DND-41 (cell line): ENCODE results near the gene MALAT1.

ENCODE experiments used
- EZH2 ChIP-seq: IDR thresholded peaks from 3 replicates; pipeline ENCODE4 v1.6.1; 2012; ENCODE audit warnings: borderline replicate concordance, low read depth, mild to moderate bottlenecking, moderate library complexity, low read length, inconsistent platforms; ENCODE audit not compliant: severe bottlenecking
- TF ChIP-seq, protein P1 (sequence below): IDR thresholded peaks from 2 replicates; pipeline ENCODE4 v1.5.1; 2012; ENCODE audit warnings: borderline replicate concordance, low read length, moderate library complexity, mild to moderate bottlenecking; ENCODE audit not compliant: poor library complexity, severe bottlenecking; ENCODE audit errors: extremely low read depth

GRCh38 chr11:65498977-65499712 is at the start of gene MALAT1:
- TF ChIP-seq, protein P1, sequence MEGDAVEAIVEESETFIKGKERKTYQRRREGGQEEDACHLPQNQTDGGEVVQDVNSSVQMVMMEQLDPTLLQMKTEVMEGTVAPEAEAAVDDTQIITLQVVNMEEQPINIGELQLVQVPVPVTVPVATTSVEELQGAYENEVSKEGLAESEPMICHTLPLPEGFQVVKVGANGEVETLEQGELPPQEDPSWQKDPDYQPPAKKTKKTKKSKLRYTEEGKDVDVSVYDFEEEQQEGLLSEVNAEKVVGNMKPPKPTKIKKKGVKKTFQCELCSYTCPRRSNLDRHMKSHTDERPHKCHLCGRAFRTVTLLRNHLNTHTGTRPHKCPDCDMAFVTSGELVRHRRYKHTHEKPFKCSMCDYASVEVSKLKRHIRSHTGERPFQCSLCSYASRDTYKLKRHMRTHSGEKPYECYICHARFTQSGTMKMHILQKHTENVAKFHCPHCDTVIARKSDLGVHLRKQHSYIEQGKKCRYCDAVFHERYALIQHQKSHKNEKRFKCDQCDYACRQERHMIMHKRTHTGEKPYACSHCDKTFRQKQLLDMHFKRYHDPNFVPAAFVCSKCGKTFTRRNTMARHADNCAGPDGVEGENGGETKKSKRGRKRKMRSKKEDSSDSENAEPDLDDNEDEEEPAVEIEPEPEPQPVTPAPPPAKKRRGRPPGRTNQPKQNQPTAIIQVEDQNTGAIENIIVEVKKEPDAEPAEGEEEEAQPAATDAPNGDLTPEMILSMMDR = no peak
- TF ChIP-seq EZH2 = no peak
